COLO668 (cell line): ENCODE data around the gene SLC35E2B.
"Not testable (repeated sequence)": the region's sequence is repeated elsewhere in the genome, so short reads cannot be mapped to it uniquely, and the experiment has no call there.

Experiments used
- DNase-seq: peaks from one replicate; lab custom pipeline; 2025; ENCODE audit not compliant: unreplicated experiment; lab: John Stamatoyannopoulos, UW

SLC35E2B gene

GRCh38 chr1:1692714-1693647 lies at the start of gene SLC35E2B:
Gene SLC35E2B (minus strand): TSS chr1:1692795. CDS start chr1:1676699, 16,096 bp downstream.
- peak; percentile 98 for DNase-seq

GRCh38 chr1:1741013-1741412 lies 48.4 kb upstream of the SLC35E2B start:
- DNase-seq = not testable (repeated sequence)

GRCh38 chr1:1738799-1739337 lies 46.3 kb upstream of the SLC35E2B start:
- not testable (repeated sequence) for DNase-seq

GRCh38 chr1:1737675-1738590 lies 45.3 kb upstream of the SLC35E2B start:
- DNase-seq = not testable (repeated sequence)

GRCh38 chr1:1732381-1732780 lies 39.8 kb upstream of the SLC35E2B start:
- no peak for DNase-seq

- DNase-seq = no peak
These were observed 38.3 kb upstream of the SLC35E2B start for GRCh38 chr1:1730870-1731269.

GRCh38 chr1:1730230-1730629 lies 37.6 kb upstream of the SLC35E2B start:
- DNase-seq = not testable (repeated sequence)

- DNase-seq = not testable (repeated sequence)
These were observed 36.7 kb upstream of the SLC35E2B start for GRCh38 chr1:1729116-1729816.

GRCh38 chr1:1728308-1729005 lies 35.9 kb upstream of the SLC35E2B start:
- DNase-seq = not testable (repeated sequence)

- not testable (repeated sequence) for DNase-seq
These were observed 34.6 kb upstream of the SLC35E2B start for GRCh38 chr1:1727131-1727651.

GRCh38 chr1:1726088-1726487 lies 33.5 kb upstream of the SLC35E2B start:
- DNase-seq = not testable (repeated sequence)

- DNase-seq = peak; percentile 99
These were observed 31.7 kb upstream of the SLC35E2B start, which contains the start of gene CDK11A for GRCh38 chr1:1724035-1724864. Gene CDK11A (minus strand): TSS chr1:1724357. CDS start chr1:1722818, 1,539 bp downstream.

- no peak for DNase-seq
These were observed 28.6 kb upstream of the SLC35E2B start for GRCh38 chr1:1721201-1721600.

GRCh38 chr1:1715109-1715883 lies 22.7 kb upstream of the SLC35E2B start:
- DNase-seq = not testable (repeated sequence)

- not testable (repeated sequence) for DNase-seq
These were observed 15.3 kb upstream of the SLC35E2B start for GRCh38 chr1:1707897-1708296.

GRCh38 chr1:1707241-1707640 lies 14.6 kb upstream of the SLC35E2B start:
- DNase-seq = not testable (repeated sequence)

GRCh38 chr1:1705623-1706022 lies 13.0 kb upstream of the SLC35E2B start:
- not testable (repeated sequence) for DNase-seq
